PC-3 (cell line): ENCODE results near the gene KCNIP4. TPM values are rescaled to one million over a fixed set of nuclear protein-coding genes. Genes with fewer than 3 reads are reported as not detected.

Experiments used
- ATAC-seq: fragments of 200-7000 bp; cut with Tn5 transposase; 2 replicates; pipeline ENCODE4 v1.9.1; 2020; ENCODE audit warnings: mild to moderate bottlenecking, moderate library complexity
- BruUV-seq: library from RNA; stranded (reverse); fragments of 400-500 nt; replicated peaks from 2 replicates; lab custom pipeline; 2021; lab: Mats Ljungman, UMichigan
- CTCF ChIA-PET: fragments of 300-600 bp; sonication (Branson Sonifier 250); formaldehyde crosslinking; loops from one replicate; lab custom pipeline; 2022; ENCODE audit warnings: antibody characterized with exemption; lab: Charles Lee
- POLR2A ChIA-PET: fragments of 300-600 bp; sonication (Branson Sonifier 250); formaldehyde crosslinking; loops from one replicate; lab custom pipeline; 2022; ENCODE audit warnings: antibody characterized with exemption; ENCODE audit not compliant: unreplicated experiment; lab: Charles Lee
- DNase-seq: peaks from one replicate; pipeline ENCODE4 v3.0.0-alpha.2; 2015
- H2AFZ ChIP-seq: fragments of 300-600 bp; sonication (generic); 2 replicates; pipeline ENCODE4 v1.6.0; 2016; ENCODE audit warnings: antibody characterized with exemption, low read length
- H3F3A ChIP-seq: fragments of 300-600 bp; sonication (generic); one replicate; pipeline ENCODE4 v1.6.0; 2017; ENCODE audit warnings: antibody characterized with exemption, low read length, control low read depth, mild to moderate bottlenecking; ENCODE audit not compliant: unreplicated experiment
- H3K27ac ChIP-seq: fragments of 300-600 bp; sonication (generic); 2 replicates; pipeline ENCODE4 v1.5.1; 2016; ENCODE audit warnings: mild to moderate bottlenecking, low read length
- H3K27me3 ChIP-seq: fragments of 300-600 bp; sonication (generic); 2 replicates; pipeline ENCODE4 v1.6.1; 2016; ENCODE audit warnings: low read length, mixed read lengths
- H3K36me3 ChIP-seq: fragments of 300-600 bp; sonication (generic); 2 replicates; pipeline ENCODE4 v1.6.1; 2016; ENCODE audit warnings: low read depth, mixed run types, low read length, mixed read lengths
- H3K4me1 ChIP-seq: fragments of 300-600 bp; sonication (generic); 2 replicates; pipeline ENCODE4 v1.5.1; 2016; ENCODE audit warnings: low read length; ENCODE audit not compliant: insufficient read depth
- H3K4me2 ChIP-seq: fragments of 300-600 bp; sonication (generic); 2 replicates; pipeline ENCODE4 v1.6.0; 2016; ENCODE audit warnings: low read length
- H3K4me3 ChIP-seq: fragments of 300-600 bp; sonication (generic); 2 replicates; pipeline ENCODE4 v1.5.1; 2016; ENCODE audit warnings: mild to moderate bottlenecking, low read length, mixed read lengths
- H3K79me2 ChIP-seq: fragments of 300-600 bp; sonication (generic); 2 replicates; pipeline ENCODE4 v1.6.1; 2017; ENCODE audit warnings: low read length, mixed read lengths
- H3K9ac ChIP-seq: fragments of 300-600 bp; sonication (generic); 2 replicates; pipeline ENCODE4 v1.6.0; 2016; ENCODE audit warnings: mild to moderate bottlenecking, low read length
- H3K9me2 ChIP-seq: fragments of 300-600 bp; sonication (generic); replicated peaks from 2 replicates; pipeline ENCODE4 v1.6.1; 2016; ENCODE audit warnings: mixed run types, low read length, mixed read lengths
- H3K9me3 ChIP-seq: fragments of 300-600 bp; sonication (generic); 2 replicates; pipeline ENCODE4 v1.6.1; 2016; ENCODE audit warnings: low read length, mixed read lengths
- H4K20me1 ChIP-seq: fragments of 300-600 bp; sonication (generic); 2 replicates; pipeline ENCODE4 v1.6.1; 2016; ENCODE audit warnings: low read length, mixed read lengths
- CTCF ChIP-seq: fragments of 300-600 bp; sonication (generic); conservative IDR thresholded peaks from 2 replicates; pipeline ENCODE4 v1.5.1; 2017; ENCODE audit warnings: antibody characterized with exemption, low read depth, mild to moderate bottlenecking, low read length
- EZH2 ChIP-seq: fragments of 300-600 bp; sonication (generic); IDR thresholded peaks from one replicate; pipeline ENCODE4 v1.6.1; 2017; ENCODE audit warnings: antibody characterized with exemption, mild to moderate bottlenecking, low read length; ENCODE audit not compliant: unreplicated experiment
- EZH2phosphoT487 ChIP-seq: fragments of 300-600 bp; sonication (generic); IDR thresholded peaks from 2 replicates; pipeline ENCODE4 v1.6.1; 2018; ENCODE audit warnings: mild to moderate bottlenecking, antibody characterized with exemption, low read length, borderline replicate concordance
- intact Hi-C: fragments of 100-400 bp; cut with micrococcal nuclease; formaldehyde crosslinking; loops from 2 replicates; pipeline ENCODE4 v1.9.0; 2023
- total RNA-seq: library from RNA; depleted of rRNA; stranded (reverse); fragments of >200 nt; gene quantifications from 2 replicates; pipeline ENCODE4 v1.2.3, GENCODE V29; 2014

The KCNIP4 gene
- total RNA-seq, 1 experiment from 2014 or later = not detected

- Histone ChIP-seq H3F3A (no peaks in the 10 kb centered on the region), H3K4me3 (no peak overlapping the region), H3K4me2 (no peak overlapping the region), H2AFZ (no peak overlapping the region), H3K4me1 (no peaks in the 10 kb centered on the region), H3K36me3 (no peaks in the 10 kb centered on the region), H3K27me3 (peaks cover 14% of the 10 kb centered on the region), H4K20me1 (no peaks in the 10 kb centered on the region), H3K79me2 (no peaks in the 10 kb centered on the region), H3K9me3 (no peaks in the 10 kb centered on the region), H3K9ac (no peak overlapping the region), H3K9me2 (no peaks in the 10 kb centered on the region), H3K27ac (no peak overlapping the region)
- ATAC-seq (no peak), DNase-seq (peak; percentile 23)
- intact Hi-C loops = no loop called here
- ChIA-PET CTCF (no interaction called here), POLR2A (no interaction called here)
- no peak for TF ChIP-seq EZH2
- no peak for TF ChIP-seq EZH2phosphoT487
- no peak for TF ChIP-seq CTCF
- BruUV-seq = no TSS peak
These were observed 1003.6 kb downstream of the KCNIP4 start for GRCh38 chr4:20944961-20945360.

- ChIA-PET CTCF (no interaction called here), POLR2A (no interaction called here)
- intact Hi-C loops = no loop called here
- Histone ChIP-seq H3K4me1 (no peaks in the 10 kb centered on the region), H3K27ac (no peak overlapping the region), H3K4me3 (no peak overlapping the region), H3K36me3 (no peaks in the 10 kb centered on the region), H3K9me2 (no peaks in the 10 kb centered on the region), H3K9me3 (no peaks in the 10 kb centered on the region), H3K9ac (no peak overlapping the region), H3K79me2 (no peaks in the 10 kb centered on the region), H3F3A (no peaks in the 10 kb centered on the region), H3K27me3 (peaks cover 18% of the 10 kb centered on the region), H2AFZ (no peak overlapping the region), H3K4me2 (no peak overlapping the region), H4K20me1 (no peaks in the 10 kb centered on the region)
- TF ChIP-seq EZH2phosphoT487 = no peak
- no peak for TF ChIP-seq EZH2
- no peak for TF ChIP-seq CTCF
- no peak for DNase-seq
- no TSS peak for BruUV-seq
- no peak for ATAC-seq
These were observed 1004.1 kb downstream of the KCNIP4 start for GRCh38 chr4:20944451-20944850.

GRCh38 chr4:20938204-20938603 is 1010.4 kb downstream of the KCNIP4 start:
- BruUV-seq = no TSS peak
- TF ChIP-seq EZH2 (no peak), CTCF (no peak), EZH2phosphoT487 (no peak)
- ATAC-seq (no peak), DNase-seq (no peak)
- H3K9me3 ChIP-seq = no peaks in the 10 kb centered on the region
- H3F3A ChIP-seq = no peaks in the 10 kb centered on the region
- no peaks in the 10 kb centered on the region for H4K20me1 ChIP-seq
- no peaks in the 10 kb centered on the region for H3K36me3 ChIP-seq
- no peaks in the 10 kb centered on the region for H3K9me2 ChIP-seq
- H2AFZ ChIP-seq = no peak overlapping the region
- CTCF ChIA-PET = no interaction called here
- H3K27ac ChIP-seq = no peak overlapping the region
- H3K27me3 ChIP-seq = peaks cover 31% of the 10 kb centered on the region
- no peaks in the 10 kb centered on the region for H3K4me1 ChIP-seq
- POLR2A ChIA-PET = no interaction called here
- no peak overlapping the region for H3K9ac ChIP-seq
- intact Hi-C loops = no loop called here
- H3K4me2 ChIP-seq = no peak overlapping the region
- H3K79me2 ChIP-seq = no peaks in the 10 kb centered on the region
- H3K4me3 ChIP-seq = no peak overlapping the region
